ENCODE measurements around the gene RCAN3. TPM values are rescaled to one million over a fixed set of nuclear protein-coding genes. Genes with fewer than 3 reads are reported as not detected.
A peak's percentile ranks its signal among the peaks of the same experiment; 100 is the strongest.

Gene RCAN3
- total and polyA plus RNA-seq, 2 experiments from 2014 or later, result 6.2 to 10.1 TPM

- DNase-seq (ENCODE audit: low spot score), result peak; percentile 80
- H2AFZ ChIP-seq, result no peak overlapping the region
- H3K4me1 ChIP-seq (ENCODE audit: insufficient read depth), result no peaks in the 10 kb centered on the region
- H3K4me2 ChIP-seq, result peak overlapping the region; percentile 28
- no peaks in the 10 kb centered on the region for H4K20me1 ChIP-seq (ENCODE audit: insufficient read depth, poor library complexity, severe bottlenecking)
- H3K36me3 ChIP-seq (replicated peaks; ENCODE audit: insufficient read depth, low read depth), result no peaks in the 10 kb centered on the region
- no peaks in the 10 kb centered on the region for H3K9me2 ChIP-seq (replicated peaks; ENCODE audit: insufficient read depth)
- 39% methylated on average over 9 of the region's 9 CpGs for WGBS (ENCODE audit: low lambda C conversion rate, missing lambda C conversion rate)
- H3K79me2 ChIP-seq, result no peaks in the 10 kb centered on the region
- H3K27ac ChIP-seq, result no peak overlapping the region
- no peaks in the 10 kb centered on the region for H3K27me3 ChIP-seq
- no peak overlapping the region for H3K4me3 ChIP-seq
- TF ChIP-seq EZH2phosphoT487 (IDR thresholded peaks at IDR 0.05; ENCODE audit: low read depth, severe bottlenecking, unreplicated experiment) (no peak), EZH2 (IDR thresholded peaks at IDR 0.05; ENCODE audit: borderline replicate concordance) (no peak), CTCF (IDR thresholded peaks at IDR 0.05; ENCODE audit: poor library complexity) (peak; percentile 63)
- H3K9me3 ChIP-seq (ENCODE audit: low read depth), result no peaks in the 10 kb centered on the region
Observed at GRCh38 chr1:24586970-24587820, 84.6 kb downstream of the RCAN3 start.

- H2AFZ ChIP-seq, result no peak overlapping the region
- no peaks in the 10 kb centered on the region for H4K20me1 ChIP-seq (ENCODE audit: insufficient read depth, poor library complexity, severe bottlenecking)
- no peaks in the 10 kb centered on the region for H3K36me3 ChIP-seq (replicated peaks; ENCODE audit: insufficient read depth, low read depth)
- no peak for TF ChIP-seq EZH2phosphoT487 (IDR thresholded peaks at IDR 0.05; ENCODE audit: low read depth, severe bottlenecking, unreplicated experiment)
- no peak for TF ChIP-seq EZH2 (IDR thresholded peaks at IDR 0.05; ENCODE audit: borderline replicate concordance)
- no peak for TF ChIP-seq CTCF (IDR thresholded peaks at IDR 0.05; ENCODE audit: poor library complexity)
- no peaks in the 10 kb centered on the region for H3K9me3 ChIP-seq (ENCODE audit: low read depth)
- no peak overlapping the region for H3K4me2 ChIP-seq
- no peaks in the 10 kb centered on the region for H3K4me1 ChIP-seq (ENCODE audit: insufficient read depth)
- no peak overlapping the region for H3K4me3 ChIP-seq
- no peaks in the 10 kb centered on the region for H3K27me3 ChIP-seq
- no peaks in the 10 kb centered on the region for H3K79me2 ChIP-seq
- no peaks in the 10 kb centered on the region for H3K9me2 ChIP-seq (replicated peaks; ENCODE audit: insufficient read depth)
- DNase-seq (ENCODE audit: low spot score), result no peak
- no peak overlapping the region for H3K27ac ChIP-seq
- 79% methylated on average over 5 of the region's 5 CpGs for WGBS (ENCODE audit: low lambda C conversion rate, missing lambda C conversion rate)
Observed at GRCh38 chr1:24588573-24588972, 85.9 kb downstream of the RCAN3 start.

GRCh38 chr1:24589200-24589599, 86.6 kb downstream of the RCAN3 start:
- Histone ChIP-seq H3K9me3 (ENCODE audit: low read depth) (no peaks in the 10 kb centered on the region), H3K79me2 (no peaks in the 10 kb centered on the region), H4K20me1 (ENCODE audit: insufficient read depth, poor library complexity, severe bottlenecking) (no peaks in the 10 kb centered on the region), H3K36me3 (replicated peaks; ENCODE audit: insufficient read depth, low read depth) (no peaks in the 10 kb centered on the region), H3K27ac (no peak overlapping the region), H3K9me2 (replicated peaks; ENCODE audit: insufficient read depth) (no peaks in the 10 kb centered on the region), H3K27me3 (no peaks in the 10 kb centered on the region), H2AFZ (no peak overlapping the region), H3K4me3 (no peak overlapping the region), H3K4me2 (no peak overlapping the region), H3K4me1 (ENCODE audit: insufficient read depth) (no peaks in the 10 kb centered on the region)
- 88% methylated on average over 3 of the region's 3 CpGs for WGBS (ENCODE audit: low lambda C conversion rate, missing lambda C conversion rate)
- DNase-seq (ENCODE audit: low spot score), result no peak
- TF ChIP-seq EZH2phosphoT487 (IDR thresholded peaks at IDR 0.05; ENCODE audit: low read depth, severe bottlenecking, unreplicated experiment) (no peak), CTCF (IDR thresholded peaks at IDR 0.05; ENCODE audit: poor library complexity) (no peak), EZH2 (IDR thresholded peaks at IDR 0.05; ENCODE audit: borderline replicate concordance) (no peak)

Other genes with a start within 250 kb of the RCAN3 start
- 2.4 and 2.7 TPM in 2 replicates for gene GRHL3, start 183.5 kb upstream of the RCAN3 start, total RNA-seq
- gene GRHL3, start 183.5 kb upstream of the RCAN3 start, polyA plus RNA-seq, result 6.9 and 7.9 TPM in 2 replicates
- gene STPG1, start 89.1 kb upstream of the RCAN3 start, total RNA-seq, result 2.9 and 3.5 TPM in 2 replicates
- gene STPG1, start 89.1 kb upstream of the RCAN3 start, polyA plus RNA-seq, result 4.3 and 5.5 TPM in 2 replicates
- gene NIPAL3, start 87.0 kb upstream of the RCAN3 start, total RNA-seq, result 25.4 and 26.6 TPM in 2 replicates
- 27.3 and 37.9 TPM in 2 replicates for gene NIPAL3, start 87.0 kb upstream of the RCAN3 start, polyA plus RNA-seq
- gene NCMAP, start 53.3 kb downstream of the RCAN3 start, total RNA-seq, result 6.3 and 8.1 TPM in 2 replicates
- gene NCMAP, start 53.3 kb downstream of the RCAN3 start, polyA plus RNA-seq, result 2.7 and 3.5 TPM in 2 replicates
- 52.5 and 61.6 TPM in 2 replicates for gene SRRM1, start 140.5 kb downstream of the RCAN3 start, total RNA-seq
- gene SRRM1, start 140.5 kb downstream of the RCAN3 start, polyA plus RNA-seq, result 84.3 and 131 TPM in 2 replicates
- gene CLIC4, start 242.6 kb downstream of the RCAN3 start, total RNA-seq, result 233 and 259 TPM in 2 replicates
- 119 and 146 TPM in 2 replicates for gene CLIC4, start 242.6 kb downstream of the RCAN3 start, polyA plus RNA-seq